K562 (cell line): ENCODE results near the gene ITGA1. TPM values are rescaled to one million over a fixed set of nuclear protein-coding genes. Genes with fewer than 3 reads are reported as not detected.

Experiments
- ATAC-seq: fragments of 200-7000 bp; cut with Tn5 transposase; 3 replicates; pipeline ENCODE4 v1.9.1; 2020; ENCODE audit warnings: moderate library complexity
- BruUV-seq: library from RNA; stranded (reverse); fragments of 400-500 nt; replicated peaks from 2 replicates; lab custom pipeline; 2021; lab: Mats Ljungman, UMichigan
- CTCF ChIA-PET: fragments of 300-600 bp; formaldehyde crosslinking; extraction: SDS; loops from one replicate; lab custom pipeline; 2021; ENCODE audit warnings: low intra/inter-chr PET ratio; lab: Yijun Ruan, JAX
- POLR2A ChIA-PET: fragments of 300-600, 350-650 bp; sonication (Branson Sonifier 250); formaldehyde crosslinking; extraction: SDS; loops from one replicate; lab custom pipeline; 2021; ENCODE audit warnings: antibody characterized with exemption, inconsistent platforms; lab: Yijun Ruan, JAX
- DNase-seq, 4 experiments: peaks; one replicate each; pipeline versions ENCODE4 v3.0.0 to v3.0.0-alpha.2; 2011 to 2018; ENCODE audit warnings: low spot score in 3 of 4, mixed read lengths in 3 of 4; ENCODE audit errors: extremely low read depth in 1 of 4
- FAIRE-seq: peaks from 2 replicates; lab custom pipeline; 2011; peaks lifted over from hg19 to GRCh38; lab: Jason Lieb, UNC
- H2AFZ ChIP-seq: 2 replicates; pipeline ENCODE4 v1.6.0; 2011; ENCODE audit warnings: low read depth, low read length, control low read depth, inconsistent platforms
- H3K27ac ChIP-seq: fragments of 200-600 bp; 3 replicates; pipeline ENCODE4 v1.8.0; 2011; ENCODE audit warnings: low read depth, mild to moderate bottlenecking, control low read depth, inconsistent platforms, low read length, moderate library complexity, mixed read lengths; ENCODE audit errors: extremely low read depth
- H3K27me3 ChIP-seq, 2 experiments: fragments of 300-600 bp in 1 of 2; 2 replicates in 1 of 2; 3 replicates in 1 of 2; pipeline versions ENCODE4 v1.6.0 to v1.8.0; 2011; ENCODE audit warnings: inconsistent platforms in 2 of 2, low read length in 2 of 2, mild to moderate bottlenecking in 1 of 2, mixed read lengths in 1 of 2, moderate library complexity in 1 of 2; ENCODE audit not compliant: control insufficient read depth in 2 of 2, insufficient read depth in 2 of 2
- H3K36me3 ChIP-seq: fragments of 300-600 bp; 3 replicates; pipeline ENCODE4 v1.8.0; 2011; ENCODE audit warnings: mild to moderate bottlenecking, low read length, inconsistent platforms; ENCODE audit not compliant: control insufficient read depth, insufficient read depth
- H3K4me1 ChIP-seq, 2 experiments: fragments of 200-600 bp in 1 of 2; replicated peaks in 1 of 2; 2 replicates in 1 of 2; 3 replicates in 1 of 2; pipeline versions ENCODE4 v1.5.1 to v1.8.0; 2011; ENCODE audit warnings: inconsistent platforms in 2 of 2, low read length in 2 of 2, mild to moderate bottlenecking in 1 of 2, mixed read lengths in 1 of 2, moderate library complexity in 1 of 2; ENCODE audit not compliant: control insufficient read depth in 2 of 2, insufficient read depth in 2 of 2
- H3K4me2 ChIP-seq: 2 replicates; pipeline ENCODE4 v1.6.1; 2011; ENCODE audit warnings: low read length, control low read depth, inconsistent platforms, mixed read lengths; ENCODE audit not compliant: insufficient read depth
- H3K4me3 ChIP-seq: fragments of 200-600 bp; sonication (generic), shearing (Covaris generic); 2 replicates; pipeline ENCODE4 v1.5.1; 2016; ENCODE audit warnings: control low read depth, inconsistent platforms
- H3K79me2 ChIP-seq: fragments of 200-600 bp; 3 replicates; pipeline ENCODE4 v1.8.0; 2011; ENCODE audit warnings: low read length, inconsistent platforms; ENCODE audit not compliant: control insufficient read depth, insufficient read depth
- H3K9ac ChIP-seq, 2 experiments: 2 replicates each; pipeline versions ENCODE4 v1.6.0 to v1.6.1; 2011; ENCODE audit warnings: low read depth in 2 of 2, low read length in 2 of 2, control low read depth in 1 of 2, inconsistent platforms in 1 of 2, mild to moderate bottlenecking in 1 of 2, mixed read lengths in 1 of 2; ENCODE audit not compliant: insufficient read depth in 1 of 2
- H3K9me1 ChIP-seq: one replicate; pipeline ENCODE4 v1.6.0; 2011; ENCODE audit warnings: inconsistent platforms, mild to moderate bottlenecking, low read length, moderate library complexity; ENCODE audit not compliant: control insufficient read depth, insufficient read depth
- H3K9me3 ChIP-seq: replicated peaks from 2 replicates; pipeline ENCODE4 v1.5.1; 2011; ENCODE audit warnings: low read depth, low read length, inconsistent platforms; ENCODE audit not compliant: control insufficient read depth, insufficient read depth
- H4K20me1 ChIP-seq: replicated peaks from 2 replicates; pipeline ENCODE4 v1.6.1; 2011; ENCODE audit warnings: low read length, inconsistent platforms, mixed read lengths; ENCODE audit not compliant: control insufficient read depth, insufficient read depth
- BRD4 ChIP-seq: fragments of 200-600 bp; sonication (generic); IDR thresholded peaks from 2 replicates; pipeline ENCODE4 v1.6.1; 2017; ENCODE audit warnings: inconsistent platforms
- CBX2 ChIP-seq: fragments of 200-600 bp; sonication (generic); IDR thresholded peaks from one replicate; pipeline ENCODE4 v1.6.1; 2012; ENCODE audit warnings: mild to moderate bottlenecking, low read length, inconsistent platforms; ENCODE audit not compliant: insufficient read depth, poor library complexity, severe bottlenecking
- EGR1 ChIP-seq: fragments of 450-650 bp; conservative IDR thresholded peaks from 2 replicates; pipeline ENCODE4 v1.6.1; 2017; ENCODE audit warnings: mild to moderate bottlenecking
- HINFP ChIP-seq: fragments of 450-650 bp; conservative IDR thresholded peaks from 2 replicates; pipeline ENCODE4 v1.6.1; 2016; ENCODE audit warnings: missing genetic modification characterization, low read depth, mild to moderate bottlenecking, control low read depth, missing compliant biosample characterization
- NCOR1 ChIP-seq: fragments of 450-650 bp; IDR thresholded peaks from 2 replicates; pipeline ENCODE4 v1.6.1; 2016; ENCODE audit warnings: mild to moderate bottlenecking, moderate library complexity
- NR4A1 ChIP-seq, 2 experiments: fragments of 250-450 bp in 1 of 2; fragments of 450-650 bp in 1 of 2; sonication (Bioruptor Pico) in 1 of 2; IDR thresholded peaks; 2 replicates each; pipeline versions ENCODE4 v1.4.0 to v1.6.1; 2016 to 2020; ENCODE audit warnings: mild to moderate bottlenecking in 2 of 2, missing compliant biosample characterization in 1 of 2, missing genetic modification characterization in 1 of 2, moderate library complexity in 1 of 2
- SOX6 ChIP-seq: fragments of 450-650 bp; IDR thresholded peaks from 2 replicates; pipeline ENCODE4 v1.6.1; 2014; ENCODE audit warnings: mild to moderate bottlenecking
- STAT5B ChIP-seq: fragments of 250-450 bp; sonication (Bioruptor Pico); IDR thresholded peaks from 2 replicates; pipeline ENCODE4 v1.8.0; 2021; ENCODE audit warnings: mild to moderate bottlenecking, inconsistent platforms
- ZNF175 ChIP-seq: fragments of 200-800 bp; sonication (Bioruptor generic); IDR thresholded peaks from 2 replicates; pipeline ENCODE4 v1.6.1; 2016; ENCODE audit warnings: low read depth, mild to moderate bottlenecking, missing genetic modification characterization, missing compliant biosample characterization
- ZNF253 ChIP-seq: fragments of 250-450 bp; sonication (Bioruptor Pico); conservative IDR thresholded peaks from 2 replicates; pipeline ENCODE4 v1.6.1; 2021; ENCODE audit warnings: mild to moderate bottlenecking
- ZNF324 ChIP-seq: fragments of 250-450 bp; sonication (Bioruptor Pico); IDR thresholded peaks from 2 replicates; pipeline ENCODE4 v1.4.0; 2020; ENCODE audit warnings: mild to moderate bottlenecking
- ZNF449 ChIP-seq: fragments of 250-450 bp; sonication (Bioruptor Pico); IDR thresholded peaks from 2 replicates; pipeline ENCODE4 v1.8.0; 2022; ENCODE audit warnings: moderate library complexity, mild to moderate bottlenecking, inconsistent platforms
- ZNF583 ChIP-seq: fragments of 250-450 bp; sonication (Bioruptor Pico); IDR thresholded peaks from 2 replicates; pipeline ENCODE4 v1.4.0; 2020
- WGBS: fragments of 100-300 bp; shearing (Covaris generic); methylation state at CpG from one replicate; pipeline ENCODE4 v1.1.6; 2016; ENCODE audit warnings: low coverage, mixed read lengths; ENCODE audit not compliant: insufficient coverage; ENCODE audit errors: missing lambda C conversion rate; 5-methylcytosine and 5-hydroxymethylcytosine counted together
- in situ Hi-C: fragments of 300-500 bp; cut with MboI; formaldehyde crosslinking; loops from 4 replicates; pipeline ENCODE4 v1.15.0; 2018; ENCODE audit warnings: inconsistent platforms, mixed read lengths
- intact Hi-C: fragments of 100-400 bp; cut with micrococcal nuclease; formaldehyde crosslinking; loops from 2 replicates; pipeline ENCODE4 v1.14.2; 2022
- polyA plus RNA-seq, 8 experiments: library from polyadenylated mRNA; depleted of rRNA in 4 of 8; stranded (reverse) in 5 of 8; unstranded in 3 of 8; fragments of >200 nt; fragmentation: Nextera tagmentation in 2 of 8; fragmentation: Illumina TruSeq in 1 of 8; extraction: Ambion mirVana in 2 of 8; extraction: Trizol in 1 of 8; gene quantifications; 2 replicates each; pipeline versions ENCODE4 v1.2.1 to v1.2.3, GENCODE V29; 2011 to 2014; ENCODE audit warnings: inconsistent platforms in 1 of 8, missing spikeins in 1 of 8
- total RNA-seq, 7 experiments: library from RNA; depleted of rRNA in 6 of 7; stranded (reverse); fragments of >200 nt in 6 of 7; fragmentation: Illumina TruSeq in 2 of 7; extraction: Trizol in 2 of 7; gene quantifications; 2 replicates each; pipeline versions ENCODE4 v1.2.1 to v1.2.3, GENCODE V29; 2011 to 2021; ENCODE audit warnings: low replicate concordance in 1 of 7
- TF ChIP-seq, protein P1 (sequence below): fragments of 250-450 bp; sonication (Bioruptor Pico); IDR thresholded peaks from 2 replicates; pipeline ENCODE4 v1.8.0; 2022; ENCODE audit warnings: inconsistent platforms
- TF ChIP-seq, protein P2 (sequence below): fragments of 450-650 bp; IDR thresholded peaks from 2 replicates; pipeline ENCODE4 v1.7.1; 2018; ENCODE audit warnings: mild to moderate bottlenecking, low read depth; ENCODE audit not compliant: partially characterized antibody

ITGA1 gene
- total and polyA plus RNA-seq, 9 of the 15 experiments (the other 6 are each of a cell fraction or from before 2014, with no cell fraction given): 0.04 to 0.22 TPM; not detected in 7

- TF ChIP-seq, protein P1, sequence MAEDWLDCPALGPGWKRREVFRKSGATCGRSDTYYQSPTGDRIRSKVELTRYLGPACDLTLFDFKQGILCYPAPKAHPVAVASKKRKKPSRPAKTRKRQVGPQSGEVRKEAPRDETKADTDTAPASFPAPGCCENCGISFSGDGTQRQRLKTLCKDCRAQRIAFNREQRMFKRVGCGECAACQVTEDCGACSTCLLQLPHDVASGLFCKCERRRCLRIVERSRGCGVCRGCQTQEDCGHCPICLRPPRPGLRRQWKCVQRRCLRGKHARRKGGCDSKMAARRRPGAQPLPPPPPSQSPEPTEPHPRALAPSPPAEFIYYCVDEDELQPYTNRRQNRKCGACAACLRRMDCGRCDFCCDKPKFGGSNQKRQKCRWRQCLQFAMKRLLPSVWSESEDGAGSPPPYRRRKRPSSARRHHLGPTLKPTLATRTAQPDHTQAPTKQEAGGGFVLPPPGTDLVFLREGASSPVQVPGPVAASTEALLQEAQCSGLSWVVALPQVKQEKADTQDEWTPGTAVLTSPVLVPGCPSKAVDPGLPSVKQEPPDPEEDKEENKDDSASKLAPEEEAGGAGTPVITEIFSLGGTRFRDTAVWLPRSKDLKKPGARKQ (CRISPR knock-in tag): no peak
- TF ChIP-seq BRD4: no peak
- TF ChIP-seq, protein P2, sequence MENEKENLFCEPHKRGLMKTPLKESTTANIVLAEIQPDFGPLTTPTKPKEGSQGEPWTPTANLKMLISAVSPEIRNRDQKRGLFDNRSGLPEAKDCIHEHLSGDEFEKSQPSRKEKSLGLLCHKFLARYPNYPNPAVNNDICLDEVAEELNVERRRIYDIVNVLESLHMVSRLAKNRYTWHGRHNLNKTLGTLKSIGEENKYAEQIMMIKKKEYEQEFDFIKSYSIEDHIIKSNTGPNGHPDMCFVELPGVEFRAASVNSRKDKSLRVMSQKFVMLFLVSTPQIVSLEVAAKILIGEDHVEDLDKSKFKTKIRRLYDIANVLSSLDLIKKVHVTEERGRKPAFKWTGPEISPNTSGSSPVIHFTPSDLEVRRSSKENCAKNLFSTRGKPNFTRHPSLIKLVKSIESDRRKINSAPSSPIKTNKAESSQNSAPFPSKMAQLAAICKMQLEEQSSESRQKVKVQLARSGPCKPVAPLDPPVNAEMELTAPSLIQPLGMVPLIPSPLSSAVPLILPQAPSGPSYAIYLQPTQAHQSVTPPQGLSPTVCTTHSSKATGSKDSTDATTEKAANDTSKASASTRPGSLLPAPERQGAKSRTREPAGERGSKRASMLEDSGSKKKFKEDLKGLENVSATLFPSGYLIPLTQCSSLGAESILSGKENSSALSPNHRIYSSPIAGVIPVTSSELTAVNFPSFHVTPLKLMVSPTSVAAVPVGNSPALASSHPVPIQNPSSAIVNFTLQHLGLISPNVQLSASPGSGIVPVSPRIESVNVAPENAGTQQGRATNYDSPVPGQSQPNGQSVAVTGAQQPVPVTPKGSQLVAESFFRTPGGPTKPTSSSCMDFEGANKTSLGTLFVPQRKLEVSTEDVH: no peak
- TF ChIP-seq SOX6: no peak
- no peak for TF ChIP-seq NCOR1
These were observed 49.6 kb upstream of the ITGA1 start (continued) for GRCh38 chr5:52738095-52738506.

DNA sequence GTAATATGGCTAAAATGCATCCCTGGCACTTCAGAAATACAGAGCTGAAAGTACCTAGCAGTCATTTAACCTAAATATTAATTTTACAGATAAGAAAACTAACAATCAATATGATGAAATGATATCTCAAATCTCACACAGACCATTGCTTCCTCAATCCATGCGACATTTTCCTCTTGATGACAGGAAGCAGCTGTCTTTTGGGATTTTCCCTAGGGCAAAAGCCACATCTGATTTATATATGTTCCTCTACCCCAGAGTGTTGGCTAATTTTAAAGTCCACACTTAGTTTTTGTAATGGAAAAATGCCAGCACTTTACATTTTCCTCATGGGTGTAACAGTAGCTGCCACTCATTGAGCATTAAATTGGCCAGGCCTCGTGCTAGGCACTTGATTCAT is 47.7 kb upstream of the ITGA1 start:
- Histone ChIP-seq H3K9me3 (no peaks in the 10 kb centered on the region), H3K79me2 (no peaks in the 10 kb centered on the region), H2AFZ (no peak overlapping the region), H3K4me2 (no peak overlapping the region), H4K20me1 (no peaks in the 10 kb centered on the region), H3K9ac (no peak overlapping the region), H3K4me3 (no peak overlapping the region), H3K27ac (no peak overlapping the region), H3K36me3 (no peaks in the 10 kb centered on the region), H3K27me3 (no peaks in the 10 kb centered on the region), H3K9me1 (no peaks in the 10 kb centered on the region), H3K4me1 (no peaks in the 10 kb centered on the region)
- in situ Hi-C loops (no loop called here), intact Hi-C loops (no loop called here)
- 0% methylated on average over 2 of the region's 2 CpGs for WGBS
- ChIA-PET CTCF (no interaction called here), POLR2A (interaction anchor here (1.1 kb wide), 1 partner anchor 18 kb away, joined by 3 read pairs; no protein-coding TSS in a partner anchor)
- DNase-seq: no peak
- FAIRE-seq: no peak
- ATAC-seq: no peak
- BruUV-seq: no TSS peak
- no peak for TF ChIP-seq ZNF253
- TF ChIP-seq NR4A1 (CRISPR knock-in tag; IDR thresholded peaks at IDR 0.05): no peak
- no peak for TF ChIP-seq NR4A1 (tag; IDR thresholded peaks at IDR 0.05)
- TF ChIP-seq ZNF583: no peak
- no peak for TF ChIP-seq ZNF324 (CRISPR knock-in tag)
- TF ChIP-seq CBX2: no peak
- no peak for TF ChIP-seq ZNF175
- no peak for TF ChIP-seq ZNF449 (CRISPR knock-in tag)
- TF ChIP-seq STAT5B (CRISPR knock-in tag): no peak
- no peak for TF ChIP-seq EGR1
- no peak for TF ChIP-seq HINFP (tag)
